Ovary (tissue), 3 donors: Measurements from ENCODE around the gene RBM33.

Experiments
- CTCF ChIP-seq, 3 donors: fragments of 450-650 bp in 2 of 3; fragments of 200-600 bp in 1 of 3; IDR thresholded peaks; one replicate each; pipeline versions ENCODE4 v1.5.1 to v1.8.0; 2016 to 2022; ENCODE audit warnings: antibody characterized with exemption in 3 of 3, mild to moderate bottlenecking in 1 of 3
- EP300 ChIP-seq: sonication (generic); formaldehyde crosslinking; IDR thresholded peaks from one replicate; pipeline ENCODE4 v1.6.1; 2017; ENCODE audit warnings: antibody characterized with exemption
- POLR2A ChIP-seq: fragments of 450-650 bp; IDR thresholded peaks from one replicate; pipeline ENCODE4 v1.6.1; 2017; ENCODE audit warnings: antibody characterized with exemption, mild to moderate bottlenecking, moderate library complexity
- donor health status: DM: no; HTN: no; CAD: no.

DNA sequence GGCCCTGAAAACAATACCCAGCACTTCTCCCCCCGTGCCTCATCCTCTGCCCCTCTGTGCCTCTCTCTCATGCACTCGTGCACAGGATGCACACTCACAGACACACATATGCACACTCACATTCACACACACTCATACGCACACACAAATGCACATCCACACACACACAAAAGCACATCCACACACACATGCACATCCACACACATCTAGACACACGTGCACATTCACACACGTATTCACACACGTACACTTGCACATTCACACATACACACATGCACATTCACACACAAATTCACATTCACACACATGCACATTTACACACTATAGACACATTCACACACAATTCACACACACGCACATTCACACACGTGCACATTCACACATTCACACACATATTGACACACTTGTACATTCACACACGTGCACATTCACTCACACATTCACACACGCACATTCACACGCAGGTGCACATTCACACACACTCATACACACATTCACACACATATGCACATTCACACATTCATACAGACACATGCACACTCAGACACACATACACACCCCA lies 148.6 kb downstream of the RBM33 start:
- no peak for TF ChIP-seq CTCF (IDR thresholded peaks at IDR 0.05)
- no peak for TF ChIP-seq POLR2A
- TF ChIP-seq EP300, result no peak
